Fibroblast of lung (primary cell): ENCODE measurements around the gene SRPX. TPM values are rescaled to one million over a fixed set of nuclear protein-coding genes. Genes with fewer than 3 reads are reported as not detected.

Source experiments
- DNase-seq, 2 donors: peaks; one replicate each; pipeline versions ENCODE4 v3.0.0 to v3.0.0-alpha.2; 2010; ENCODE audit warnings: low read depth in 2 of 2
- H2AFZ ChIP-seq: 2 replicates; pipeline ENCODE4 v1.5.1; 2012; ENCODE audit warnings: low read length, control low read depth, inconsistent platforms
- H3K27ac ChIP-seq: 2 replicates; pipeline ENCODE4 v1.5.1; 2011; ENCODE audit warnings: low read length, control low read depth; ENCODE audit not compliant: insufficient read depth
- H3K27me3 ChIP-seq: 2 replicates; pipeline ENCODE4 v1.5.1; 2011; ENCODE audit warnings: mild to moderate bottlenecking, low read length; ENCODE audit not compliant: control insufficient read depth, insufficient read depth
- H3K36me3 ChIP-seq: 2 replicates; pipeline ENCODE4 v1.5.1; 2011; ENCODE audit warnings: low read length; ENCODE audit not compliant: control insufficient read depth, insufficient read depth
- H3K4me1 ChIP-seq: 2 replicates; pipeline ENCODE4 v1.5.1; 2011; ENCODE audit warnings: low read length; ENCODE audit not compliant: control insufficient read depth, insufficient read depth; ENCODE audit errors: extremely low read depth
- H3K4me2 ChIP-seq: 2 replicates; pipeline ENCODE4 v1.5.1; 2011; ENCODE audit warnings: low read length, control low read depth; ENCODE audit not compliant: insufficient read depth; ENCODE audit errors: extremely low read depth
- H3K4me3 ChIP-seq, 4 experiments: fragments of 200-600 bp in 1 of 4; sonication (generic) in 1 of 4; replicated peaks in 1 of 4; 2 replicates each; pipeline ENCODE4 v1.5.1; 2011 to 2016; ENCODE audit warnings: low read length in 4 of 4, low read depth in 3 of 4, mild to moderate bottlenecking in 3 of 4, control low read depth in 2 of 4, inconsistent platforms in 1 of 4, mixed read lengths in 1 of 4; ENCODE audit not compliant: insufficient read depth in 1 of 4; ENCODE audit errors: control extremely low read depth in 1 of 4
- H3K79me2 ChIP-seq: 2 replicates; pipeline ENCODE4 v1.5.1; 2012; ENCODE audit warnings: mild to moderate bottlenecking, low read length, inconsistent platforms; ENCODE audit not compliant: control insufficient read depth, insufficient read depth
- H3K9ac ChIP-seq: 2 replicates; pipeline ENCODE4 v1.5.1; 2011; ENCODE audit warnings: mild to moderate bottlenecking, low read length, control low read depth; ENCODE audit not compliant: insufficient read depth
- H3K9me3 ChIP-seq: 2 replicates; pipeline ENCODE4 v1.5.1; 2012; ENCODE audit warnings: low read depth, low read length; ENCODE audit not compliant: control insufficient read depth, insufficient read depth
- H4K20me1 ChIP-seq: 2 replicates; pipeline ENCODE4 v1.5.1; 2011; ENCODE audit warnings: low read length; ENCODE audit not compliant: control insufficient read depth, insufficient read depth; ENCODE audit errors: extremely low read depth
- CTCF ChIP-seq, 2 donors: IDR thresholded peaks in 1 of 2; conservative IDR thresholded peaks in 1 of 2; 1 replicate in 1 of 2; 2 replicates in 1 of 2; pipeline ENCODE4 v1.5.1; 2011 to 2012; ENCODE audit warnings: low read length in 2 of 2, control low read depth in 1 of 2, inconsistent platforms in 1 of 2, low read depth in 1 of 2, mild to moderate bottlenecking in 1 of 2
- EZH2 ChIP-seq: IDR thresholded peaks from 2 replicates; pipeline ENCODE4 v1.5.1; 2012; ENCODE audit warnings: low read length, control low read depth, mild to moderate bottlenecking; ENCODE audit errors: missing control alignments
- polyA plus RNA-seq, 2 donors: library from polyadenylated mRNA; depleted of rRNA in 1 of 2; stranded (reverse) in 1 of 2; unstranded in 1 of 2; fragments of >200 nt; gene quantifications; 2 replicates each; pipeline ENCODE4 v1.2.1, GENCODE V29; 2011 to 2012; ENCODE audit warnings: missing spikeins in 1 of 2
- total RNA-seq: library from RNA; depleted of rRNA; stranded (reverse); fragments of >200 nt; gene quantifications from 2 replicates; pipeline ENCODE4 v1.2.1, GENCODE V29; 2014

The SRPX gene
- total and polyA plus RNA-seq, 2 donors (not counting 1 experiment from before 2014, with no cell fraction given) = 84.9 to 141 TPM

GRCh38 chrX:38102875-38103274 is 117.8 kb downstream of the SRPX start:
- Histone ChIP-seq H3K4me2 (no peak overlapping the region), H3K27me3 (no peaks in the 10 kb centered on the region), H3K9ac (no peak overlapping the region), H3K27ac (no peak overlapping the region), H3K4me1 (no peaks in the 10 kb centered on the region), H3K9me3 (no peaks in the 10 kb centered on the region), H3K79me2 (no peaks in the 10 kb centered on the region), H3K36me3 (no peaks in the 10 kb centered on the region), H3K4me3 (no peak overlapping the region), H2AFZ (no peak overlapping the region), H4K20me1 (no peaks in the 10 kb centered on the region)
- DNase-seq = peak in 1 of 2 donors; percentile 58
- no peak for TF ChIP-seq EZH2
- no peak for TF ChIP-seq CTCF (conservative IDR thresholded peaks at IDR 0.05 in 1 of 2, IDR thresholded peaks at IDR 0.05 in 1 of 2; ENCODE audit: low read depth in 1 of 2, low read length in 2 of 2)

- Histone ChIP-seq H4K20me1 (no peaks in the 10 kb centered on the region), H3K27ac (no peak overlapping the region)
- no peak for TF ChIP-seq EZH2
- no peak for TF ChIP-seq CTCF (conservative IDR thresholded peaks at IDR 0.05 in 1 of 2, IDR thresholded peaks at IDR 0.05 in 1 of 2; ENCODE audit: low read depth in 1 of 2, low read length in 2 of 2)
Measured at GRCh38 chrX:38102240-38102639, 118.4 kb downstream of the SRPX start.

GRCh38 chrX:38099688-38100087 is 121.0 kb downstream of the SRPX start:
- H3K4me1 ChIP-seq = no peaks in the 10 kb centered on the region
- no peaks in the 10 kb centered on the region for H3K27me3 ChIP-seq
- no peak overlapping the region for H3K4me3 ChIP-seq
- no peak overlapping the region for H2AFZ ChIP-seq
- TF ChIP-seq CTCF (conservative IDR thresholded peaks at IDR 0.05 in 1 of 2, IDR thresholded peaks at IDR 0.05 in 1 of 2; ENCODE audit: low read depth in 1 of 2, low read length in 2 of 2) = no peak
- TF ChIP-seq EZH2 = no peak
- no peak for DNase-seq
- no peak overlapping the region for H3K27ac ChIP-seq
- H3K4me2 ChIP-seq = no peak overlapping the region
- H3K9ac ChIP-seq = no peak overlapping the region
- H3K36me3 ChIP-seq = no peaks in the 10 kb centered on the region
- H4K20me1 ChIP-seq = no peaks in the 10 kb centered on the region
- no peaks in the 10 kb centered on the region for H3K9me3 ChIP-seq
- no peaks in the 10 kb centered on the region for H3K79me2 ChIP-seq

More at GRCh38 chrX:38102240-38102639, 118.4 kb downstream of the SRPX start:
- Histone ChIP-seq H3K4me1 (no peaks in the 10 kb centered on the region), H3K27me3 (no peaks in the 10 kb centered on the region), H3K9me3 (no peaks in the 10 kb centered on the region), H2AFZ (no peak overlapping the region), H3K79me2 (no peaks in the 10 kb centered on the region), H3K4me2 (no peak overlapping the region), H3K36me3 (no peaks in the 10 kb centered on the region), H3K9ac (no peak overlapping the region), H3K4me3 (no peak overlapping the region)
- no peak for DNase-seq

Other genes with a start within 250 kb of the SRPX start
- under 0.01 and 1.5 TPM in 2 replicates for gene SYTL5, start 214.3 kb downstream of the SRPX start, total RNA-seq
- 0.27 and 0.54 TPM in 2 replicates for gene SYTL5, start 214.3 kb downstream of the SRPX start, polyA plus RNA-seq
- gene RPGR, start 106.6 kb upstream of the SRPX start, total RNA-seq = 5.1 and 5.3 TPM in 2 replicates
- 1.9 and 2.0 TPM in 2 replicates for gene RPGR, start 106.6 kb upstream of the SRPX start, polyA plus RNA-seq
- gene OTC, start 131.7 kb upstream of the SRPX start, total RNA-seq = not detected in 2 replicates
- gene OTC, start 131.7 kb upstream of the SRPX start, polyA plus RNA-seq = not detected in 2 replicates